K562 (cell line): Measurements from ENCODE around the gene POP5. TPM values are rescaled to one million over a fixed set of nuclear protein-coding genes. Genes with fewer than 3 reads are reported as not detected.

ENCODE experiments used
- DMBX1 ChIP-seq: fragments of 250-450 bp; sonication (Bioruptor Pico); IDR thresholded peaks from 2 replicates; pipeline ENCODE4 v1.8.0; 2022; ENCODE audit warnings: inconsistent platforms, mild to moderate bottlenecking, moderate library complexity, borderline replicate concordance
- EGR1 ChIP-seq: fragments of 450-650 bp; conservative IDR thresholded peaks from 2 replicates; pipeline ENCODE4 v1.6.1; 2017; ENCODE audit warnings: mild to moderate bottlenecking
- GMEB1 ChIP-seq: fragments of 250-450 bp; sonication (Bioruptor Pico); IDR thresholded peaks from 2 replicates; pipeline ENCODE4 v1.4.0; 2020; ENCODE audit warnings: mild to moderate bottlenecking
- HDGF ChIP-seq: fragments of 450-650 bp; IDR thresholded peaks from 2 replicates; pipeline ENCODE4 v1.6.1; 2016
- IRF9 ChIP-seq: fragments of 450-650 bp; IDR thresholded peaks from 2 replicates; pipeline ENCODE4 v1.6.1; 2016; ENCODE audit warnings: missing biosample characterization, missing genetic modification characterization
- MCM7 ChIP-seq, 2 experiments: fragments of 450-650 bp; IDR thresholded peaks; 2 replicates each; pipeline ENCODE4 v1.6.1; 2016 to 2018
- MGA ChIP-seq: fragments of 450-650 bp; IDR thresholded peaks from 2 replicates; pipeline ENCODE4 v1.6.1; 2016; ENCODE audit warnings: mild to moderate bottlenecking, moderate library complexity
- MITF ChIP-seq: IDR thresholded peaks from 2 replicates; pipeline ENCODE4 v1.6.1; 2014; ENCODE audit warnings: antibody characterized with exemption
- NEUROD1 ChIP-seq: fragments of 150-350 bp; IDR thresholded peaks from 2 replicates; pipeline ENCODE4 v1.6.1; 2014; ENCODE audit warnings: borderline replicate concordance, low read length, low read depth; ENCODE audit not compliant: partially characterized antibody
- RFX7 ChIP-seq: fragments of 250-450 bp; sonication (Bioruptor Pico); IDR thresholded peaks from 2 replicates; pipeline ENCODE4 v1.5.1; 2021; ENCODE audit warnings: mild to moderate bottlenecking
- SMAD1 ChIP-seq: fragments of 150-350 bp; IDR thresholded peaks from 2 replicates; pipeline ENCODE4 v1.6.1; 2014; ENCODE audit warnings: low read length, low read depth; ENCODE audit not compliant: partially characterized antibody
- TAL1 ChIP-seq: fragments of 450-650 bp; IDR thresholded peaks from 2 replicates; pipeline ENCODE4 v1.6.1; 2016; ENCODE audit warnings: mild to moderate bottlenecking
- ZFP30 ChIP-seq: fragments of 250-450 bp; sonication (Bioruptor Pico); IDR thresholded peaks from 2 replicates; pipeline ENCODE4 v1.8.0; 2022; ENCODE audit warnings: moderate library complexity, mild to moderate bottlenecking, inconsistent platforms, borderline replicate concordance
- polyA plus RNA-seq, 8 experiments: library from polyadenylated mRNA; depleted of rRNA in 4 of 8; stranded (reverse) in 5 of 8; unstranded in 3 of 8; fragments of >200 nt; fragmentation: Nextera tagmentation in 2 of 8; fragmentation: Illumina TruSeq in 1 of 8; extraction: Ambion mirVana in 2 of 8; extraction: Trizol in 1 of 8; gene quantifications; 2 replicates each; pipeline versions ENCODE4 v1.2.1 to v1.2.3, GENCODE V29; 2011 to 2014; ENCODE audit warnings: inconsistent platforms in 1 of 8, missing spikeins in 1 of 8
- total RNA-seq, 7 experiments: library from RNA; depleted of rRNA in 6 of 7; stranded (reverse); fragments of >200 nt in 6 of 7; fragmentation: Illumina TruSeq in 2 of 7; extraction: Trizol in 2 of 7; gene quantifications; 2 replicates each; pipeline versions ENCODE4 v1.2.1 to v1.2.3, GENCODE V29; 2011 to 2021; ENCODE audit warnings: low replicate concordance in 1 of 7

POP5 gene
- total and polyA plus RNA-seq, 9 of the 15 experiments (the other 6 are each of a cell fraction or from before 2014, with no cell fraction given) = 57.5 to 253 (median 73.8) TPM

GRCh38 chr12:120528861-120529525, 52.2 kb downstream of the POP5 start, which contains the start of gene COQ5 (continued):
- TF ChIP-seq MGA = no peak
- TF ChIP-seq MITF = no peak
- no peak for TF ChIP-seq ZFP30 (CRISPR knock-in tag)
- TF ChIP-seq TAL1 = no peak
- TF ChIP-seq MCM7 (IDR thresholded peaks at IDR 0.05) = no peak; a peak in 1 of 4 replicates
- TF ChIP-seq RFX7 (CRISPR knock-in tag) = no peak
- TF ChIP-seq NEUROD1 = peak; percentile 43
- no peak for TF ChIP-seq HDGF
- TF ChIP-seq SMAD1 = peak; percentile 36
- TF ChIP-seq DMBX1 (CRISPR knock-in tag) = no peak
- TF ChIP-seq GMEB1 = peak; percentile 46
- peak; percentile 90 for TF ChIP-seq IRF9 (tag)
- peak; percentile 73 for TF ChIP-seq EGR1
